ENCODE data around the gene NXT1. TPM values are rescaled to one million over a fixed set of nuclear protein-coding genes. Genes with fewer than 3 reads are reported as not detected.

The NXT1 gene
- total RNA-seq, 4 donors from 2014 or later = 19.4 to 50.5 (median 26.2) TPM

DNA sequence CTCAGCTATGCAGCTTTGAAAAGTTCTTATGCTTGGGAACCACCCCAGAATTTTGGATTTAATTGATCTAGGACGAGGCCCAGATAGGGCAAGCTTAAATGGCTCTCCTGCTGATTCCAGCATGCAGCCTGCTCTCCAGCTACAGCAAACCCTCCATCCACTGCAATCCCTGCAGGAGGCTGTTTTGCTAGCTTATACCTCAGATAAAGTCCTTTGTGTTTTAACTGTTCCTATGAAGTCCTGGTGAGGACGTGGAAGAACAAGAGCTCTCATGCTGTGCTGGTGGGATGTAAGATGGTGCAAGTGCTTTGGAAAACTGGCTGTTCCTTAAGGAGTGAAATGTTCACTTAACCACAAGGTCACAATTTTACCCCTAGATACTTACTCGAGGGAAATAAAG, 25.5 kb upstream of the NXT1 start:
- Histone ChIP-seq H3K27me3 (no peaks in the 10 kb centered on the region), H3K36me3 (no peaks in the 10 kb centered on the region), H3K4me3 (no peak overlapping the region), H3K9me3 (no peaks in the 10 kb centered on the region), H3K4me1 (no peaks in the 10 kb centered on the region), H3K27ac (no peak overlapping the region)
- DNase-seq (ENCODE audit: low spot score in 2 of 2) = no peak
- WGBS, 2 donors = 50 to 54% methylated on average over 3 of the region's 3 CpGs
- no peak for TF ChIP-seq POLR2A (IDR thresholded peaks at IDR 0.05)
- TF ChIP-seq EP300 (IDR thresholded peaks at IDR 0.05) = no peak
- TF ChIP-seq CTCF (IDR thresholded peaks at IDR 0.05) = no peak

DNA sequence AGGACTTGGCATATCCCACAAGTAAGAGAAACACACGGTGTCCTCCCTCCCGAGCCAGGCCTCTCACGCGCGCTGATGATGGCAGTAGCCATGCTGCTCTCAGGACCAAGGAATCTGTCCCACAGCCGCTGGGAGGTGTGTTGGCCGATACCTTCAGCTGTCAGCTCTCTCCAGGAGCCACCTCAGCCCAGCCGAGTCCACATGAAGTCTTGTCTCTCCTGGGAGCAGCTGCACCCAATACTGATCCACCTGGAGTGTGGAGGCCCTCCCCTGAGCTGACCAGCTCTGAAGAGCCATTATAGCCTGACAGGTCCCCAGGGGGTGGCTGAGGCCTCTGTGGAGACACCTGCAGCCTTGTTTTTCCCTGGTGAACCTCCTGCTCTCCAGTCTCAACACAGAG, 23.8 kb upstream of the NXT1 start:
- 86 to 93% methylated on average over 6 to 8 of the region's 8 CpGs for WGBS, 2 donors
- H3K4me3 ChIP-seq = no peak overlapping the region
- DNase-seq (ENCODE audit: low spot score in 2 of 2) = no peak
- no peak overlapping the region for H3K27ac ChIP-seq
- no peaks in the 10 kb centered on the region for H3K4me1 ChIP-seq
- no peaks in the 10 kb centered on the region for H3K9me3 ChIP-seq
- H3K36me3 ChIP-seq = no peaks in the 10 kb centered on the region
- TF ChIP-seq CTCF (IDR thresholded peaks at IDR 0.05) (no peak), EP300 (IDR thresholded peaks at IDR 0.05) (no peak), POLR2A (IDR thresholded peaks at IDR 0.05) (no peak)
- H3K27me3 ChIP-seq = no peaks in the 10 kb centered on the region

DNA sequence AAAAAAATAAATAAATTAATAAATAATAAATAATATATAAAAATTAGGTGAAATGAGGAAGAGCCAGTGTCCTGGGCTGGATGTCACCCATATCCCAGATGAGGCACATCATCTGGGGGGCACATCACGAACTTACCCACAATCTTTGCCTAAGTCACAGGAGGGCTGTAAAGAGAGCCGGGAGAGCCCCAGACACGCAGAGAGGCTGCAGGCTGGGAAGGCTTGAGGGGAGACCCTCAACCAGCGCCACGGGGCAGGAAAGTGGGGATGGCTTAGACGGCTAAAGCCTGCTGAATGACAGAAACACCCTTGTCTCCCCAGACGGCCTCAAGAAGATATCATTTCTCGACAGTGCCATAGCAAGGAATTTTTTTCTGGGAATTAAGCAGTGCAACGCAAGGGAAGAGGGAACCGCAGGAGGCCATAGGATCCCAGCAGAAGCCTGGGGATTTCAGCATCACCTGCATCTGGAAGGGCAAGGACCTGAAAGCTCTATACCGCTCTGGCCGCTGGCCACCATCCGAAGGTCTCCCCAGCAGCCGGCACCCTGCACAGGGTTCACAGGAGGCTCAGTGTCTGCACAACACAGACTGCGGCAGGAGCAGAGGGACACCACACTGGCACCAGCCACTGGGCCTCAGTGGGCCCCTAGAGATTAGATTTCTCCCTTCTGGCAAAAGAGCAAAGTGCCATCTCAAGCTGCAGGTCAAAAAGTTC, 22.8 kb upstream of the NXT1 start:
- Histone ChIP-seq H3K36me3 (no peaks in the 10 kb centered on the region), H3K27ac (no peak overlapping the region), H3K9me3 (no peaks in the 10 kb centered on the region), H3K4me3 (no peak overlapping the region), H3K4me1 (no peaks in the 10 kb centered on the region), H3K27me3 (no peaks in the 10 kb centered on the region)
- no peak for TF ChIP-seq EP300 (IDR thresholded peaks at IDR 0.05)
- no peak for TF ChIP-seq POLR2A (IDR thresholded peaks at IDR 0.05)
- TF ChIP-seq CTCF (IDR thresholded peaks at IDR 0.05) = no peak
- DNase-seq (ENCODE audit: low spot score in 2 of 2) = no peak
- 93 to 95% methylated on average over 15 of the region's 15 CpGs for WGBS, 2 donors

DNA sequence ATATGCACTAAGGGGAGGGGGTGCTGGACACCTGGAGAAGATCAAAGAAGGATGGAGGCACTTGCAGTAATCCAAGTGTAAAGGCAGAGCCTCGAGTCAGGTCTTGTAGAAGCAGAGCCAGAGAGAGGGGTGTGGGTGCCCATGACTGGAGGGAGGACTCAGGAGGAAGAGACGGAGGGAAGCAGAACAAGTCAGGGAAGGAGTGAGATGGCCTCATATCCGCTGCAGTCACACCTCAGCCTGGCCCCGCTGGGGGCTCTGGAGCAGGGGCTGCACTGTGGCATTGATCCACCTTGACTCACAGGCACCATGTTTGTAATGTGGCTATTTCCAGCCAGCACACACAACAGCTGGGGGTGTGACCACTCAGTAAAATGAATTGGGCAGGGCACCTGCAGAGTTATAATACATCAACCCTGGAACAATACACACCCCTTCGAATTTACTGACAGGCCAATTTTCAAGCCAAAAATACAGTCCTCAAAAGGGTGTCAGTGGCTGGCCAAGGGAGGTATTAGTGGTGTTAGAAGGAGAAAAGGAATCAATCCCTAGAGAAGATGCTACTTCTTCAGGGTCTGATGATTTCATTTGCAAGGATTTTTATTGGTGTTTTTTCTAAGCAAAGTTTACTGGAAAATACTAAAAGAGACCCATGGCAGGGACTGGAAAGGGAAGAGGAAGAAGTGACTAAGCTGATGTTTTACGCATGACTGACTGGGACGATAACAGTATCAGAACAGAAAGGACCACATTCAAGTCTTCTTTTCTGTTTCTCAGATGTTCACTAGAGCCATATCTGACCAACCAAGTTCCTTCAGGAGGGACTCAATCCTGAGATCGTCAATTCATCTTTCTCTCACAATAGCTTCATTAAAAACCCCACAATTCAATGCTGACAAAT, 18.9 kb upstream of the NXT1 start:
- H3K36me3 ChIP-seq = no peaks in the 10 kb centered on the region
- H3K27me3 ChIP-seq = no peaks in the 10 kb centered on the region
- H3K9me3 ChIP-seq = no peaks in the 10 kb centered on the region
- TF ChIP-seq POLR2A (IDR thresholded peaks at IDR 0.05) = no peak
- TF ChIP-seq CTCF (IDR thresholded peaks at IDR 0.05) = no peak
- no peak for TF ChIP-seq EP300 (IDR thresholded peaks at IDR 0.05)
- no peak for DNase-seq (ENCODE audit: low spot score in 2 of 2)
- peaks cover 0 to under 1% (median 0%) of the 10 kb centered on the region in 4 donors for H3K4me1 ChIP-seq
- WGBS, 2 donors = 76 to 78% methylated on average over 8 of the region's 8 CpGs
- no peak overlapping the region for H3K27ac ChIP-seq
- no peak overlapping the region for H3K4me3 ChIP-seq

GRCh38 chr20:23332467-23332866, 18.1 kb upstream of the NXT1 start:
- TF ChIP-seq CTCF (IDR thresholded peaks at IDR 0.05) (no peak), EP300 (IDR thresholded peaks at IDR 0.05) (no peak), POLR2A (IDR thresholded peaks at IDR 0.05) (no peak)
- 73 to 82% methylated on average over 2 of the region's 2 CpGs for WGBS, 2 donors
- Histone ChIP-seq H3K27me3 (no peaks in the 10 kb centered on the region), H3K4me1 (peaks cover 0 to 5% (median 0%) of the 10 kb centered on the region in 4 donors), H3K27ac (no peak overlapping the region), H3K9me3 (no peaks in the 10 kb centered on the region), H3K4me3 (no peak overlapping the region), H3K36me3 (no peaks in the 10 kb centered on the region)
- no peak for DNase-seq (ENCODE audit: low spot score in 2 of 2)
